Neural crest cell (in vitro differentiated cells): Measurements from ENCODE around the gene CASKIN1. TPM values are rescaled to one million over a fixed set of nuclear protein-coding genes. Genes with fewer than 3 reads are reported as not detected.

Source experiments
- DNase-seq: peaks from one replicate; pipeline ENCODE4 v3.0.0; 2021; ENCODE audit warnings: low read depth, mixed read lengths, low spot score
- H3K27ac Mint-ChIP-seq: one replicate; pipeline ENCODE4 v1.8.0; 2021; ENCODE audit warnings: mild to moderate bottlenecking, mixed read lengths; ENCODE audit not compliant: unreplicated experiment
- H3K27me3 Mint-ChIP-seq: 2 replicates; pipeline ENCODE4 v1.8.0; 2021; ENCODE audit warnings: low read depth, mild to moderate bottlenecking, mixed read lengths
- H3K36me3 Mint-ChIP-seq: 2 replicates; pipeline ENCODE4 v1.8.0; 2021; ENCODE audit warnings: low read depth, mild to moderate bottlenecking, mixed read lengths
- H3K4me1 Mint-ChIP-seq: 2 replicates; pipeline ENCODE4 v1.8.0; 2021; ENCODE audit warnings: mixed read lengths
- H3K4me3 Mint-ChIP-seq: one replicate; pipeline ENCODE4 v1.8.0; 2021; ENCODE audit warnings: mild to moderate bottlenecking, mixed read lengths
- H3K9me3 Mint-ChIP-seq: 2 replicates; pipeline ENCODE4 v1.8.0; 2021; ENCODE audit warnings: mixed read lengths
- total RNA-seq: library from RNA; stranded (reverse); gene quantifications from 2 replicates; pipeline ENCODE4 v1.2.1, GENCODE V29; 2021
- TF ChIP-seq, protein P1 (sequence below): fragments of 200-600 bp; sonication (generic); conservative IDR thresholded peaks from 2 replicates; pipeline ENCODE4 v1.5.0; 2021; ENCODE audit warnings: antibody characterized with exemption, mild to moderate bottlenecking

CASKIN1 gene
- total RNA-seq, 1 donor from 2014 or later, result 20.2 TPM

DNA sequence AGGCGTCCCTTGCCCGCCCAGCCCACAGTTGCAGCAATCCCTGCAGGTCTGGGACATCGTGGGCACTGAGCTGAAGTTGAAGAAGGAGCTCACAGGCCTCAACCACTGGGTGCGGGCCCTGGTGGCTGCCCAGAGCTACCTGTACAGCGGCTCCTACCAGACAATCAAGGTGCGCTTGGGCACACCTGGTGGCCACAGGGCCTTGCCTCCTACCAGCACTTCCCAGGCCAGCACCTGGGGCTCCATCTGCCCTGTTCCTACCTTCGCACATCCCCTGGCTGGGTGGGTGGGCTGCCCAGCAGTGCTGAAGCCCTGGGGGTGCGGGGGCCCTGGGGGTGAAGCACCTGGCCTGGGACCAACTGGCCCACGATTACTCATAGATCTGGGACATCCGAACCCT, 21.0 kb downstream of the CASKIN1 start:
- H3K27me3 Mint-ChIP-seq, result no peaks in the 10 kb centered on the region
- no peaks in the 10 kb centered on the region for H3K36me3 Mint-ChIP-seq
- H3K27ac Mint-ChIP-seq, result peak overlapping the region; percentile 57
- TF ChIP-seq, protein P1, sequence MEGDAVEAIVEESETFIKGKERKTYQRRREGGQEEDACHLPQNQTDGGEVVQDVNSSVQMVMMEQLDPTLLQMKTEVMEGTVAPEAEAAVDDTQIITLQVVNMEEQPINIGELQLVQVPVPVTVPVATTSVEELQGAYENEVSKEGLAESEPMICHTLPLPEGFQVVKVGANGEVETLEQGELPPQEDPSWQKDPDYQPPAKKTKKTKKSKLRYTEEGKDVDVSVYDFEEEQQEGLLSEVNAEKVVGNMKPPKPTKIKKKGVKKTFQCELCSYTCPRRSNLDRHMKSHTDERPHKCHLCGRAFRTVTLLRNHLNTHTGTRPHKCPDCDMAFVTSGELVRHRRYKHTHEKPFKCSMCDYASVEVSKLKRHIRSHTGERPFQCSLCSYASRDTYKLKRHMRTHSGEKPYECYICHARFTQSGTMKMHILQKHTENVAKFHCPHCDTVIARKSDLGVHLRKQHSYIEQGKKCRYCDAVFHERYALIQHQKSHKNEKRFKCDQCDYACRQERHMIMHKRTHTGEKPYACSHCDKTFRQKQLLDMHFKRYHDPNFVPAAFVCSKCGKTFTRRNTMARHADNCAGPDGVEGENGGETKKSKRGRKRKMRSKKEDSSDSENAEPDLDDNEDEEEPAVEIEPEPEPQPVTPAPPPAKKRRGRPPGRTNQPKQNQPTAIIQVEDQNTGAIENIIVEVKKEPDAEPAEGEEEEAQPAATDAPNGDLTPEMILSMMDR, result no peak
- H3K4me3 Mint-ChIP-seq, result no peak overlapping the region
- no peaks in the 10 kb centered on the region for H3K9me3 Mint-ChIP-seq
- no peaks in the 10 kb centered on the region for H3K4me1 Mint-ChIP-seq
- no peak for DNase-seq

DNA sequence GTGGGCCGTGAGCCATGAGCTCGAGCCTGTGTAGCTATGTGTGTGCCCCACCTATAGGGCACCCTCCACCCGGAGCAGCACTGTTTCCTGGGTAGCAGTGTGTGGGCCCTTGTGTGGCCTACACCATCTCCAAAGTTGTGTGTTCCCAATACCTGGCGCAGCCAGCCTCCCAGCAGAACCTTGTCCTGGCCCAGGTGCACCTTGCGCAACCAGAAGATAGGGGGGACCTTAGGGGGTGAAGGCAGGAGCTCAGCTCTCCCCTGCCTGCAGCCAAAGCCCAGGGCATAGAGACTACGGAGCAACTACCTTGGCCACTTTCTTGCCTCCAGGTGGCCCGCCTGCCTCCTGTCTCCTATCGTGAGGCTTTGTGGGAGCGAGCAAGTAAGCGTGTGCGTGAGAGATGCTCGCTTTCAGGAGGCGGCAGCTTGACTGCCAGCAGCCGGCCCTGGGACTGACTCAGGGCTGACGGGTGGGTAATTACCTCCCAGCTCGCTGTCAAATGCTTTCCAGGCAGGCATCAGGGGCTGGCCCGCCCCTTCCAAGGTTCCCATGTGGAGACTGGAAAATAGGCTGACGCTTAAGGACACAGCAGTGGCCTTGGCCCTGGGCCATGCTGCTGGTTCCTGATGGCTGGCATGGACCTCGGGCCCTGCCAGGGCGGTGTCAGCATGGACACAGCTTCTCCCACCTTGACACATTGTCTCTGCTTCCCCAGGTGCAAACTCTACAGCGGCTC, 21.8 kb downstream of the CASKIN1 start:
- H3K4me3 Mint-ChIP-seq, result no peak overlapping the region
- H3K36me3 Mint-ChIP-seq, result no peaks in the 10 kb centered on the region
- H3K27ac Mint-ChIP-seq, result no peak overlapping the region
- no peak for DNase-seq
- H3K9me3 Mint-ChIP-seq, result no peaks in the 10 kb centered on the region
- TF ChIP-seq, protein P1, result no peak
- H3K27me3 Mint-ChIP-seq, result no peaks in the 10 kb centered on the region
- no peaks in the 10 kb centered on the region for H3K4me1 Mint-ChIP-seq

DNA sequence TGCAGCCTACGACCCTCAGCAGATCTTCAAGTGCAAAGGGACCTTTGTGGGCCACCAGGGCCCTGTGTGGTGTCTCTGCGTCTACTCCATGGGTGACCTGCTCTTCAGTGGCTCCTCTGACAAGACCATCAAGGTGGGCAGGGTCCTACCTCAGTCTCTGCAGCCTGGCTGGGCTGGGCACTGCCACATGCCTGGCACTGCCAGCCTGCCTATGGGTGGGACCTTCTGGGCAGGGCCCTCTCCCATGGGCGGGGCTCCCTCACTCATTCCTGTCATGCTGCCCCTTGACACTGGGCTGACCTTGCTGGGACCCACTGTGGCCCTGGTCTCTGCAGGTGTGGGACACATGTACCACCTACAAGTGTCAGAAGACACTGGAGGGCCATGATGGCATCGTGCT, 22.5 kb downstream of the CASKIN1 start:
- no peak for DNase-seq
- Mint-ChIP-seq H3K9me3 (no peaks in the 10 kb centered on the region), H3K27ac (no peak overlapping the region), H3K4me1 (no peaks in the 10 kb centered on the region), H3K4me3 (no peak overlapping the region), H3K36me3 (no peaks in the 10 kb centered on the region), H3K27me3 (no peaks in the 10 kb centered on the region)
- TF ChIP-seq, protein P1, result no peak

DNA sequence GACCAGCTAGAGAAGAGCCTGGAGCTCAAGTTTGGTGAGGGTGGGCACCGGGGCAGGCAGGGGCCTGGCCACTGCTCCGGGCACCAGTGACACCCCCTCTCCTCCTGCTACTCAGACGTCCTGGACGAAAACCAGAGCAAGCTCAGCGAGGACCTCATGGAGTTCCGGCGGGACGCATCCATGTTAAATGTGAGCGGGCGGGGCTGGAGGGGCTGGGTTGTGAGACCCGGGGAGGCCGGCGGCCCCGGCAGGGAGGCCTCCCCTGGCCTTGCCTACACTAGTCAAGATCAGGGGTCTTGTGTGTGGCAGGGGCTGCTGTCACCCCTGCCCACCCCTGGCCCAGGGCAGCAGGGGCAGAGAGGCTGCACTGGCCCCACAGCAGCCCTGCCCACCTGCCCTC, 23.0 kb downstream of the CASKIN1 start:
- Mint-ChIP-seq H3K4me3 (no peak overlapping the region), H3K9me3 (no peaks in the 10 kb centered on the region), H3K27ac (no peak overlapping the region), H3K27me3 (no peaks in the 10 kb centered on the region), H3K36me3 (no peaks in the 10 kb centered on the region), H3K4me1 (no peaks in the 10 kb centered on the region)
- TF ChIP-seq, protein P1, result no peak
- no peak for DNase-seq

DNA sequence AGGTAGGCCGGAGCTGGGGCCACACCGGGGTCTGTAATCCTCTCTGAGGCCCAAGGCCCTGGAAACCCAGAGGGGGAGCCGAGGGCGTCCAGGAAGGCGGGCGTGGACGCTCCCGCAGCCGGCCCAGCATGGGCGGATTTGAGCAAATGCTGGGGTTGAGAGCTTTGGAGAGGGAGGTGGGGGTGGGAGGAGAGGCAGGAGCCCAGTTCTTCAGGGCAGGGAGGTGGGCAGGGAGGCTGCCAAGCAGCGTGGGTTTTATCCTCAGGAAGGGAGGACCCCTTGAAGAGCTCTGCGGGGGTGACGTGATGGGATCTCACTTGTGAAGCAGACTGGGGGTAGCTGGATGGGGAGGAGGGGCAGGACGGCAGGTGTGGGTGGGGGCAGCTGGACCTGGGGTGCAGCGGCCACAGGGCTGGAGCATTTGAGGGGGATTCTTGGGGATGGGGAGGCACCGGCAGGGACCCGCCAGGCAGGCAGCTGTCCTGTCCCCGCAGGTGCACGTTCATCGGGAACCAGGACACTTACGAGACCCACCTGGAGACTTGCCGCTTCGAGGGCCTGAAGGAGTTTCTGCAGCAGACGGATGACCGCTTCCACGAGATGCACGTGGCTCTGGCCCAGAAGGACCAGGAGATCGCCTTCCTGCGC, 23.6 kb downstream of the CASKIN1 start:
- no peak overlapping the region for H3K4me3 Mint-ChIP-seq
- peaks cover 2% of the 10 kb centered on the region for H3K36me3 Mint-ChIP-seq
- TF ChIP-seq, protein P1, result no peak
- no peak for DNase-seq
- H3K9me3 Mint-ChIP-seq, result no peaks in the 10 kb centered on the region
- H3K27ac Mint-ChIP-seq, result no peak overlapping the region
- H3K27me3 Mint-ChIP-seq, result no peaks in the 10 kb centered on the region
- no peaks in the 10 kb centered on the region for H3K4me1 Mint-ChIP-seq
